Lung (tissue), 12 donors: Measurements from ENCODE around the gene SLC9A7. TPM values are rescaled to one million over a fixed set of nuclear protein-coding genes. Genes with fewer than 3 reads are reported as not detected.

Experiments used
- ATAC-seq: fragments of 200-7000 bp; cut with Tn5 transposase; one replicate; pipeline ENCODE4 v1.9.1; 2020; ENCODE audit warnings: moderate number of reproducible peaks; ENCODE audit not compliant: insufficient read depth, low FRiP score
- DNase-seq, 3 donors: peaks; one replicate each; pipeline ENCODE4 v3.0.0-alpha.2; 2013 to 2017
- H3K27ac ChIP-seq, 2 donors: one replicate each; pipeline ENCODE4 v1.5.1; 2013; ENCODE audit warnings: mild to moderate bottlenecking in 2 of 2, moderate library complexity in 2 of 2, control low read depth in 1 of 2, inconsistent platforms in 1 of 2, low read depth in 1 of 2, low read length in 1 of 2
- H3K27me3 ChIP-seq, 3 donors: one replicate each; pipeline ENCODE4 v1.5.1; 2013; ENCODE audit warnings: low read length in 2 of 3; ENCODE audit not compliant: control insufficient read depth in 3 of 3, insufficient read depth in 3 of 3
- H3K36me3 ChIP-seq, 4 donors: one replicate each; pipeline ENCODE4 v1.5.1; 2013; ENCODE audit warnings: low read length in 4 of 4, mild to moderate bottlenecking in 1 of 4, moderate library complexity in 1 of 4; ENCODE audit not compliant: control insufficient read depth in 4 of 4, insufficient read depth in 4 of 4
- H3K4me1 ChIP-seq, 5 donors: one replicate each; pipeline ENCODE4 v1.5.1; 2013; ENCODE audit warnings: low read length in 5 of 5, mild to moderate bottlenecking in 2 of 5, moderate library complexity in 1 of 5; ENCODE audit not compliant: control insufficient read depth in 5 of 5, insufficient read depth in 5 of 5
- H3K4me3 ChIP-seq: one replicate; pipeline ENCODE4 v1.5.1; 2013; ENCODE audit warnings: mild to moderate bottlenecking, control low read depth, moderate library complexity
- H3K9ac ChIP-seq, 2 donors: one replicate each; pipeline ENCODE4 v1.5.1; 2013; ENCODE audit warnings: low read length in 2 of 2, control low read depth in 1 of 2; ENCODE audit not compliant: insufficient read depth in 1 of 2
- H3K9me3 ChIP-seq, 4 donors: one replicate each; pipeline ENCODE4 v1.5.1; 2013; ENCODE audit warnings: low read length in 3 of 4, mild to moderate bottlenecking in 1 of 4, moderate library complexity in 1 of 4; ENCODE audit not compliant: control insufficient read depth in 4 of 4, insufficient read depth in 3 of 4
- CTCF ChIP-seq: IDR thresholded peaks from 2 replicates; pipeline ENCODE4 v1.5.1; 2012; ENCODE audit warnings: mild to moderate bottlenecking; ENCODE audit errors: control extremely low read depth, extremely low read depth
- WGBS, 2 donors: extraction: QIAGEN DNeasy Blood & Tissue Kit; methylation state at CpG; one replicate each; pipeline ENCODE4 v1.1.7; 2013; 5-methylcytosine and 5-hydroxymethylcytosine counted together
- polyA plus RNA-seq, 2 donors: library from polyadenylated mRNA; stranded (reverse); fragments of 200-250 nt; gene quantifications; one replicate each; pipeline ENCODE4 v1.2.1, GENCODE V29; 2013
- total RNA-seq, 2 donors: library from RNA; depleted of rRNA in 1 of 2; stranded (reverse); fragments of >200 nt in 1 of 2; gene quantifications; one replicate each; pipeline ENCODE4 v1.2.1, GENCODE V29; 2014 to 2021
- donor health status: control.
- donor health status: control.
- donor health status: Bipolar disorder and iron deficiency.
- donor health status: healthy.
- donor health status: DM: yes; HTN: yes; CAD: no.

The SLC9A7 gene
- total and polyA plus RNA-seq, 4 donors, result 1.2 to 6.9 (median 3.6) TPM

- Histone ChIP-seq H3K36me3 (no peaks in the 10 kb centered on the region), H3K9ac (no peak overlapping the region), H3K27me3 (peaks cover 0 to 9% (median 2%) of the 10 kb centered on the region in 3 donors), H3K4me1 (no peaks in the 10 kb centered on the region), H3K9me3 (no peaks in the 10 kb centered on the region), H3K27ac (no peak overlapping the region), H3K4me3 (no peak overlapping the region)
- DNase-seq (no peak), ATAC-seq (no peak)
- TF ChIP-seq CTCF, result no peak
These were observed 75.9 kb downstream of the SLC9A7 start for GRCh38 chrX:46683048-46683447.

DNA sequence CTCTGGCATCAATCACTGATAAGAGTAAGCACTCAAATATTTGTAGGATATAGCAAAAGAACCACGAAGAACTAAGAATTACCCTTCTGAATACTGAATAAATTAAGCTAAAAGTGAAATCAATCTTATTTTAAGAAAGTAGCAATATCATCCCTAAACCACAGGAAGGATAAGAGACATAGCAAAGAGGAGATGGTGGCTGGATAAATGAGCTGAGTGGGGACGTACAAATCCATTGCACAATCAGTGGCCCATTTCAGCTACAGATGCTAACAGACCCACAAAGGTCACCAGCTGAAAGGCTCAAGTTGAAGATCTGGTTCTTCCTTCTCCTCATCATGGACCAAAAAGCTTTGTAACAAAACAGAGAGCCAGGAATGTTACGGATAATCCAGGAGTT is 77.1 kb downstream of the SLC9A7 start:
- no peaks in the 10 kb centered on the region for H3K36me3 ChIP-seq
- H3K4me1 ChIP-seq, result no peaks in the 10 kb centered on the region
- TF ChIP-seq CTCF, result no peak
- 58 to 59% methylated on average over 3 of the region's 3 CpGs for WGBS, 2 donors
- ATAC-seq (no peak), DNase-seq (no peak)
- no peak overlapping the region for H3K27ac ChIP-seq
- H3K4me3 ChIP-seq, result no peak overlapping the region
- H3K27me3 ChIP-seq, result peaks cover 0 to 7% (median 2%) of the 10 kb centered on the region in 3 donors
- no peak overlapping the region for H3K9ac ChIP-seq
- no peaks in the 10 kb centered on the region for H3K9me3 ChIP-seq

DNA sequence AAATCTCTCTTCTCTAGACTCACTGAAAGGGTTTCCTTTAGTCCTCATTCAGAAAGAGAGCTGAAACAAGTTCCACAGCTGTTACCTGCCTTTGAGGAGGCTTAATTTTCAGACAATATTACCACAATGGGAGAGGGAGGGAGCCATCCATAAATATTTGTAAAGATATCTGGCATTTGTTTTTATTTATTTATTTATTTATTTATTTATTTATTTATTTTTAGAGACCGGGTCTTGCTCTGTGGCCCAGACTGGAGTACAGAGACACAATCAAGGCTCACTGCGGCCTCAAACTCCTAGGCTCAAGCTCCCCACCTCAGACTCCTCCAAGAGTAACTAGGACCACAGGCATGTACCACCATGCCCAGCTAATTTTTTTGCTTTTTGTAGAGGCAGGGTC is 80.7 kb downstream of the SLC9A7 start:
- Histone ChIP-seq H3K9ac (no peak overlapping the region), H3K27me3 (peaks cover 0 to 12% (median 3%) of the 10 kb centered on the region in 3 donors), H3K27ac (no peak overlapping the region), H3K4me1 (no peaks in the 10 kb centered on the region), H3K9me3 (peaks cover 0 to 1% (median 0%) of the 10 kb centered on the region in 4 donors), H3K4me3 (no peak overlapping the region), H3K36me3 (no peaks in the 10 kb centered on the region)
- no peak for TF ChIP-seq CTCF
- ATAC-seq (no peak), DNase-seq (no peak)
- WGBS, 2 donors, result 91 to 100% methylated on average over 2 of the region's 2 CpGs
